Endothelial cell (in vitro differentiated cells): ENCODE results near the gene RPH3AL. TPM values are rescaled to one million over a fixed set of nuclear protein-coding genes. Genes with fewer than 3 reads are reported as not detected.

ENCODE experiments used
- DNase-seq: peaks from one replicate; pipeline ENCODE4 v3.0.0; 2021; ENCODE audit warnings: low spot score
- H3K27ac Mint-ChIP-seq: one replicate; pipeline ENCODE4 v1.8.0; 2021; ENCODE audit warnings: mixed read lengths, inconsistent platforms; ENCODE audit not compliant: unreplicated experiment
- H3K27me3 Mint-ChIP-seq: one replicate; pipeline ENCODE4 v1.8.0; 2021; ENCODE audit warnings: mild to moderate bottlenecking, moderate library complexity, mixed read lengths, inconsistent platforms; ENCODE audit not compliant: unreplicated experiment
- H3K36me3 Mint-ChIP-seq: one replicate; pipeline ENCODE4 v1.8.0; 2021; ENCODE audit warnings: mild to moderate bottlenecking, low read depth, mixed read lengths, inconsistent platforms; ENCODE audit not compliant: unreplicated experiment
- H3K4me1 Mint-ChIP-seq: one replicate; pipeline ENCODE4 v1.8.0; 2021; ENCODE audit warnings: mild to moderate bottlenecking, mixed read lengths, inconsistent platforms; ENCODE audit not compliant: unreplicated experiment
- H3K4me3 Mint-ChIP-seq: one replicate; pipeline ENCODE4 v1.8.0; 2021; ENCODE audit warnings: mild to moderate bottlenecking, mixed read lengths, inconsistent platforms; ENCODE audit not compliant: unreplicated experiment
- H3K9me3 Mint-ChIP-seq: one replicate; pipeline ENCODE4 v1.8.0; 2021; ENCODE audit warnings: mixed read lengths, inconsistent platforms; ENCODE audit not compliant: unreplicated experiment
- total RNA-seq: library from RNA; stranded (reverse); fragmentation: NEBNext Ultra II Directional; extraction: Animal tissue kit (Norgen Biotek cat#: 25700); gene quantifications from one replicate; pipeline ENCODE4 v1.2.1, GENCODE V29; 2021; ENCODE audit not compliant: unreplicated experiment
- TF ChIP-seq, protein P1 (sequence below): fragments of 200-600 bp; sonication (generic); IDR thresholded peaks from one replicate; pipeline ENCODE4 v1.5.0; 2021; ENCODE audit warnings: antibody characterized with exemption; ENCODE audit not compliant: unreplicated experiment

The RPH3AL gene
- total RNA-seq, 1 donor from 2014 or later: 3.4 TPM

- DNase-seq: no peak
- H3K27ac Mint-ChIP-seq: no peak overlapping the region
- no peak overlapping the region for H3K4me3 Mint-ChIP-seq
Measured at GRCh38 chr17:332558-333322, 19.9 kb downstream of the RPH3AL start.

GRCh38 chr17:332023-332422 is 20.6 kb downstream of the RPH3AL start:
- Mint-ChIP-seq H3K4me1 (peaks cover 2% of the 10 kb centered on the region), H3K4me3 (no peak overlapping the region), H3K9me3 (no peaks in the 10 kb centered on the region), H3K27me3 (no peaks in the 10 kb centered on the region), H3K36me3 (no peaks in the 10 kb centered on the region), H3K27ac (no peak overlapping the region)
- DNase-seq: no peak
- TF ChIP-seq, protein P1, sequence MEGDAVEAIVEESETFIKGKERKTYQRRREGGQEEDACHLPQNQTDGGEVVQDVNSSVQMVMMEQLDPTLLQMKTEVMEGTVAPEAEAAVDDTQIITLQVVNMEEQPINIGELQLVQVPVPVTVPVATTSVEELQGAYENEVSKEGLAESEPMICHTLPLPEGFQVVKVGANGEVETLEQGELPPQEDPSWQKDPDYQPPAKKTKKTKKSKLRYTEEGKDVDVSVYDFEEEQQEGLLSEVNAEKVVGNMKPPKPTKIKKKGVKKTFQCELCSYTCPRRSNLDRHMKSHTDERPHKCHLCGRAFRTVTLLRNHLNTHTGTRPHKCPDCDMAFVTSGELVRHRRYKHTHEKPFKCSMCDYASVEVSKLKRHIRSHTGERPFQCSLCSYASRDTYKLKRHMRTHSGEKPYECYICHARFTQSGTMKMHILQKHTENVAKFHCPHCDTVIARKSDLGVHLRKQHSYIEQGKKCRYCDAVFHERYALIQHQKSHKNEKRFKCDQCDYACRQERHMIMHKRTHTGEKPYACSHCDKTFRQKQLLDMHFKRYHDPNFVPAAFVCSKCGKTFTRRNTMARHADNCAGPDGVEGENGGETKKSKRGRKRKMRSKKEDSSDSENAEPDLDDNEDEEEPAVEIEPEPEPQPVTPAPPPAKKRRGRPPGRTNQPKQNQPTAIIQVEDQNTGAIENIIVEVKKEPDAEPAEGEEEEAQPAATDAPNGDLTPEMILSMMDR: no peak

More at GRCh38 chr17:332558-333322, 19.9 kb downstream of the RPH3AL start:
- H3K9me3 Mint-ChIP-seq: no peaks in the 10 kb centered on the region
- peaks cover 2% of the 10 kb centered on the region for H3K4me1 Mint-ChIP-seq
- peaks cover 2% of the 10 kb centered on the region for H3K27me3 Mint-ChIP-seq
- TF ChIP-seq, protein P1: no peak
- no peaks in the 10 kb centered on the region for H3K36me3 Mint-ChIP-seq

DNA sequence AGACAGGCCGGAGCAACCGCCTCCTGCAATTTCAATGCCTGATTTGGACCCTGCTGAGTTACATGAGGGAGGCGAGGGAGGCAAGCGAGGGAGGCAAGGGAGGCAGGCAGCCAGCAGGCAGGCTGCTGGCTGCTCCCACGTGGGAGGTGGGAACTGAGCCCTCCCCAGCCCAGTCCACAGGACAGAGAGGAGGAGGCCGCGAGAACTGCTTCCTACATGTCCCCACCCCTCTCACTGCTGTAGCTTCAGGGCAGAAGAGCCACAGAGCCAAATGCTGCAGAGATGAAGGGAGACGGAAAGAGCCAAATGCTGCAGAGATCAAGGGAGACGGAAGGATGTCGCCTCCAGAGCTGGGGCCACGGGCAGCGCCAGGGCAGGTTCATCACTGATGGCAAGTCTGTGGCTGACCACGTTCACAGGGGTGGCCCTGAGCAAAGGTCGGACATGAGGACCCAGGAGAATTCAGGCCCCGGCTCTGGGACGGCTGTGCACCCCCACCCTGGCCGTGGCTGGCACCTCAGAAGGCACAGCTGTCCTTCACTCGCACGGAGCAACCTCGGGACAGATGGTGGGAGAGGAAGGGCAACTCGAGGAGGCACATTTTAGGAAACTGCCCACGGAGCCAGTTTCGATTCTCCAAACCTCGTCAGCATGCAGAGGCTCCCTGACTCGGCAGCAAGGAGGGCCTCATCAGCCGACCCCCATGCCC is 21.5 kb downstream of the RPH3AL start:
- H3K27me3 Mint-ChIP-seq: no peaks in the 10 kb centered on the region
- TF ChIP-seq, protein P1: no peak
- no peak overlapping the region for H3K27ac Mint-ChIP-seq
- H3K36me3 Mint-ChIP-seq: peaks cover 2% of the 10 kb centered on the region
- H3K9me3 Mint-ChIP-seq: no peaks in the 10 kb centered on the region
- no peak overlapping the region for H3K4me3 Mint-ChIP-seq
- no peak for DNase-seq
- peaks cover 2% of the 10 kb centered on the region for H3K4me1 Mint-ChIP-seq

DNA sequence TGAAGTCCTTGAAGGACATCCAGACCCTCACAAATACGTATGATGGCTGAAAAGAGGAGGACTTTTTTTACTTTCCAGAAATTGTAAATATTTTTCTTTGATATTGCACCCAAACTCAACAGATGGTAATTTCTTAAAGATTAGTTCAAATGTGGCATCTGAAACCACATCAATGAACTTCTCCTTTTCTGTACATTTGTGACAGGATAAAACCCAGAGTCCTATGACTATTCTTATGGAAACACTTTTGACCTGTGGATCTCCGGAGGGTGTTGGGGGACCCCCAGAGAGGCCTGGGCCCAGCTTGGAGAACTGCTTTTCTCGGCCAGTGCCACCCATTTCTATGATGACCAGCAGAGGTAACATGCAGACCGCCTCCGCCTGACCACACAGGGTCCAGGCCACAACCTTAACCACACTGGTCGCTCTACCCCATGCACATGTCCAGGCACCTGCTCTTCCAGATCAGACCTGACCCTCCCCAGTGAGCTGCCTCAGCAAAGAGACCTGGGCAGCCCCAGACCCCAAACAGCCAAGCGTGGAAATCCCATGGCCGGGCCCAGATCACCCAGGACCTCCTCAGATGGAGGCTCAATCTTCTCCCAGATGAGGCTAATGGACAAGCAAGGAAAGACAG is 22.7 kb downstream of the RPH3AL start:
- no peak overlapping the region for H3K27ac Mint-ChIP-seq
- H3K4me1 Mint-ChIP-seq: peaks cover 2% of the 10 kb centered on the region
- peaks cover 4% of the 10 kb centered on the region for H3K36me3 Mint-ChIP-seq
- no peaks in the 10 kb centered on the region for H3K27me3 Mint-ChIP-seq
- TF ChIP-seq, protein P1: no peak
- H3K4me3 Mint-ChIP-seq: no peak overlapping the region
- no peak for DNase-seq
- H3K9me3 Mint-ChIP-seq: no peaks in the 10 kb centered on the region

DNA sequence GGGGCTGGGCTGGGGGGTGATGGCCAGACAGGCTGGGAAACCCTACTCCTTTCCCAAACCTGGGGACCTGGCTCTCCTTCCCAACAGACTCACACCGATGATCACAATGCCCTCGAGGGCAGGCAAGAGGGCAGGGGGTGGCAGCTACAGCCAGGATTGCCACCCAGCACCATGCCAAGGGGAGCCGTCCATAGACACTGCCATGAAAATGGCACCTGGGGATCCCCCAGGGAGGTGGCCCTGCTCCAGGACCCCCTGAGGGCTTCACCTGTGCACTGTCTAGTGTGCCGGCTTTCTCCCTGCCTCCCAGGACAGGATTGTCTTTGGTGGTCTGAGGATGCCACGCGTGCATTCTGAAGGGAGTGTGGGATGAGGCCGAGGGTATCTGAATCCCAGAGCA is 24.6 kb downstream of the RPH3AL start:
- Mint-ChIP-seq H3K27ac (no peak overlapping the region), H3K4me3 (no peak overlapping the region), H3K27me3 (no peaks in the 10 kb centered on the region), H3K4me1 (no peaks in the 10 kb centered on the region), H3K36me3 (peaks cover 7% of the 10 kb centered on the region), H3K9me3 (no peaks in the 10 kb centered on the region)
- TF ChIP-seq, protein P1: no peak
- no peak for DNase-seq
